K562 (cell line): ENCODE data around the gene AMPD3. TPM values are rescaled to one million over a fixed set of nuclear protein-coding genes. Genes with fewer than 3 reads are reported as not detected.
A peak's percentile ranks its signal among the peaks of the same experiment; 100 is the strongest.

Experiments
- ATAC-seq: fragments of 200-7000 bp; cut with Tn5 transposase; 3 replicates; pipeline ENCODE4 v1.9.1; 2020; ENCODE audit warnings: moderate library complexity
- BruUV-seq: library from RNA; stranded (reverse); fragments of 400-500 nt; replicated peaks from 2 replicates; lab custom pipeline; 2021; lab: Mats Ljungman, UMichigan
- CTCF ChIA-PET: fragments of 300-600 bp; formaldehyde crosslinking; extraction: SDS; loops from one replicate; lab custom pipeline; 2021; ENCODE audit warnings: low intra/inter-chr PET ratio; lab: Yijun Ruan, JAX
- POLR2A ChIA-PET: fragments of 300-600, 350-650 bp; sonication (Branson Sonifier 250); formaldehyde crosslinking; extraction: SDS; loops from one replicate; lab custom pipeline; 2021; ENCODE audit warnings: antibody characterized with exemption, inconsistent platforms; lab: Yijun Ruan, JAX
- DNase-seq, 4 experiments: peaks; one replicate each; pipeline versions ENCODE4 v3.0.0 to v3.0.0-alpha.2; 2011 to 2018; ENCODE audit warnings: low spot score in 3 of 4, mixed read lengths in 3 of 4; ENCODE audit errors: extremely low read depth in 1 of 4
- FAIRE-seq: peaks from 2 replicates; lab custom pipeline; 2011; peaks lifted over from hg19 to GRCh38; lab: Jason Lieb, UNC
- H2AFZ ChIP-seq: 2 replicates; pipeline ENCODE4 v1.6.0; 2011; ENCODE audit warnings: low read depth, low read length, control low read depth, inconsistent platforms
- H3K27ac ChIP-seq: fragments of 200-600 bp; 3 replicates; pipeline ENCODE4 v1.8.0; 2011; ENCODE audit warnings: low read depth, mild to moderate bottlenecking, control low read depth, inconsistent platforms, low read length, moderate library complexity, mixed read lengths; ENCODE audit errors: extremely low read depth
- H3K27me3 ChIP-seq, 2 experiments: fragments of 300-600 bp in 1 of 2; 2 replicates in 1 of 2; 3 replicates in 1 of 2; pipeline versions ENCODE4 v1.6.0 to v1.8.0; 2011; ENCODE audit warnings: inconsistent platforms in 2 of 2, low read length in 2 of 2, mild to moderate bottlenecking in 1 of 2, mixed read lengths in 1 of 2, moderate library complexity in 1 of 2; ENCODE audit not compliant: control insufficient read depth in 2 of 2, insufficient read depth in 2 of 2
- H3K36me3 ChIP-seq: fragments of 300-600 bp; 3 replicates; pipeline ENCODE4 v1.8.0; 2011; ENCODE audit warnings: mild to moderate bottlenecking, low read length, inconsistent platforms; ENCODE audit not compliant: control insufficient read depth, insufficient read depth
- H3K4me1 ChIP-seq, 2 experiments: fragments of 200-600 bp in 1 of 2; replicated peaks in 1 of 2; 2 replicates in 1 of 2; 3 replicates in 1 of 2; pipeline versions ENCODE4 v1.5.1 to v1.8.0; 2011; ENCODE audit warnings: inconsistent platforms in 2 of 2, low read length in 2 of 2, mild to moderate bottlenecking in 1 of 2, mixed read lengths in 1 of 2, moderate library complexity in 1 of 2; ENCODE audit not compliant: control insufficient read depth in 2 of 2, insufficient read depth in 2 of 2
- H3K4me2 ChIP-seq: 2 replicates; pipeline ENCODE4 v1.6.1; 2011; ENCODE audit warnings: low read length, control low read depth, inconsistent platforms, mixed read lengths; ENCODE audit not compliant: insufficient read depth
- H3K4me3 ChIP-seq: fragments of 200-600 bp; sonication (generic), shearing (Covaris generic); 2 replicates; pipeline ENCODE4 v1.5.1; 2016; ENCODE audit warnings: control low read depth, inconsistent platforms
- H3K79me2 ChIP-seq: fragments of 200-600 bp; 3 replicates; pipeline ENCODE4 v1.8.0; 2011; ENCODE audit warnings: low read length, inconsistent platforms; ENCODE audit not compliant: control insufficient read depth, insufficient read depth
- H3K9ac ChIP-seq, 2 experiments: 2 replicates each; pipeline versions ENCODE4 v1.6.0 to v1.6.1; 2011; ENCODE audit warnings: low read depth in 2 of 2, low read length in 2 of 2, control low read depth in 1 of 2, inconsistent platforms in 1 of 2, mild to moderate bottlenecking in 1 of 2, mixed read lengths in 1 of 2; ENCODE audit not compliant: insufficient read depth in 1 of 2
- H3K9me1 ChIP-seq: one replicate; pipeline ENCODE4 v1.6.0; 2011; ENCODE audit warnings: inconsistent platforms, mild to moderate bottlenecking, low read length, moderate library complexity; ENCODE audit not compliant: control insufficient read depth, insufficient read depth
- H3K9me3 ChIP-seq: replicated peaks from 2 replicates; pipeline ENCODE4 v1.5.1; 2011; ENCODE audit warnings: low read depth, low read length, inconsistent platforms; ENCODE audit not compliant: control insufficient read depth, insufficient read depth
- H4K20me1 ChIP-seq: replicated peaks from 2 replicates; pipeline ENCODE4 v1.6.1; 2011; ENCODE audit warnings: low read length, inconsistent platforms, mixed read lengths; ENCODE audit not compliant: control insufficient read depth, insufficient read depth
- ARID1B ChIP-seq: fragments of 450-650 bp; IDR thresholded peaks from 2 replicates; pipeline ENCODE4 v1.6.1; 2016; ENCODE audit warnings: antibody characterized with exemption, mild to moderate bottlenecking, inconsistent platforms
- CREB1 ChIP-seq, 2 experiments: sonication (generic) in 1 of 2; formaldehyde crosslinking in 1 of 2; IDR thresholded peaks; 2 replicates each; pipeline versions ENCODE4 v1.6.1 to v1.8.0; 2012 to 2022; ENCODE audit warnings: inconsistent platforms in 1 of 2, mild to moderate bottlenecking in 1 of 2, missing genetic modification reagents in 1 of 2, moderate library complexity in 1 of 2
- ESRRA ChIP-seq: fragments of 450-650 bp; IDR thresholded peaks from 2 replicates; pipeline ENCODE4 v1.6.1; 2014; ENCODE audit warnings: low read depth, mild to moderate bottlenecking, moderate library complexity, borderline replicate concordance
- HMBOX1 ChIP-seq: sonication (generic); IDR thresholded peaks from 2 replicates; pipeline ENCODE4 v1.6.1; 2016
- KDM1A ChIP-seq, 2 experiments: fragments of 450-650 bp; IDR thresholded peaks; 2 replicates each; pipeline ENCODE4 v1.6.1; 2016; ENCODE audit warnings: mild to moderate bottlenecking in 2 of 2
- MEIS2 ChIP-seq: fragments of 450-650 bp; IDR thresholded peaks from 2 replicates; pipeline ENCODE4 v1.6.1; 2014; ENCODE audit warnings: mild to moderate bottlenecking; ENCODE audit not compliant: partially characterized antibody
- NR4A1 ChIP-seq, 2 experiments: fragments of 250-450 bp in 1 of 2; fragments of 450-650 bp in 1 of 2; sonication (Bioruptor Pico) in 1 of 2; IDR thresholded peaks; 2 replicates each; pipeline versions ENCODE4 v1.4.0 to v1.6.1; 2016 to 2020; ENCODE audit warnings: mild to moderate bottlenecking in 2 of 2, missing compliant biosample characterization in 1 of 2, missing genetic modification characterization in 1 of 2, moderate library complexity in 1 of 2
- NUFIP1 ChIP-seq: fragments of 450-650 bp; IDR thresholded peaks from 2 replicates; pipeline ENCODE4 v1.6.1; 2018; ENCODE audit not compliant: partially characterized antibody
- RBM34 ChIP-seq: fragments of 200-400 bp; formaldehyde crosslinking; IDR thresholded peaks from 2 replicates; pipeline ENCODE4 v1.6.1; 2018; ENCODE audit warnings: low read length, borderline replicate concordance; ENCODE audit not compliant: insufficient read depth
- ZNF143 ChIP-seq: sonication (generic); formaldehyde crosslinking; IDR thresholded peaks from 2 replicates; pipeline ENCODE4 v1.9.0; 2022; ENCODE audit warnings: mild to moderate bottlenecking, missing genetic modification reagents
- ZNF655 ChIP-seq: fragments of 250-450 bp; sonication (Bioruptor Pico); IDR thresholded peaks from 2 replicates; pipeline ENCODE4 v1.5.0; 2021
- ZSCAN32 ChIP-seq: fragments of 450-650 bp; formaldehyde crosslinking; IDR thresholded peaks from 2 replicates; pipeline ENCODE4 v1.4.0; 2020; ENCODE audit warnings: mild to moderate bottlenecking, moderate library complexity
- in situ Hi-C: fragments of 300-500 bp; cut with MboI; formaldehyde crosslinking; loops from 4 replicates; pipeline ENCODE4 v1.15.0; 2018; ENCODE audit warnings: inconsistent platforms, mixed read lengths
- intact Hi-C: fragments of 100-400 bp; cut with micrococcal nuclease; formaldehyde crosslinking; loops from 2 replicates; pipeline ENCODE4 v1.14.2; 2022
- polyA plus RNA-seq, 8 experiments: library from polyadenylated mRNA; depleted of rRNA in 4 of 8; stranded (reverse) in 5 of 8; unstranded in 3 of 8; fragments of >200 nt; fragmentation: Nextera tagmentation in 2 of 8; fragmentation: Illumina TruSeq in 1 of 8; extraction: Ambion mirVana in 2 of 8; extraction: Trizol in 1 of 8; gene quantifications; 2 replicates each; pipeline versions ENCODE4 v1.2.1 to v1.2.3, GENCODE V29; 2011 to 2014; ENCODE audit warnings: inconsistent platforms in 1 of 8, missing spikeins in 1 of 8
- total RNA-seq, 7 experiments: library from RNA; depleted of rRNA in 6 of 7; stranded (reverse); fragments of >200 nt in 6 of 7; fragmentation: Illumina TruSeq in 2 of 7; extraction: Trizol in 2 of 7; gene quantifications; 2 replicates each; pipeline versions ENCODE4 v1.2.1 to v1.2.3, GENCODE V29; 2011 to 2021; ENCODE audit warnings: low replicate concordance in 1 of 7
- TF ChIP-seq, protein P1 (sequence below), 2 experiments: IDR thresholded peaks in 1 of 2; conservative IDR thresholded peaks in 1 of 2; 2 replicates each; pipeline ENCODE4 v1.6.1; 2016; ENCODE audit warnings: low read depth in 2 of 2, mild to moderate bottlenecking in 1 of 2, missing compliant biosample characterization in 1 of 2, missing genetic modification characterization in 1 of 2, moderate library complexity in 1 of 2

The AMPD3 gene
- total and polyA plus RNA-seq, 9 of the 15 experiments (the other 6 are each of a cell fraction or from before 2014, with no cell fraction given): 4.4 to 23.6 (median 11.2) TPM

DNA sequence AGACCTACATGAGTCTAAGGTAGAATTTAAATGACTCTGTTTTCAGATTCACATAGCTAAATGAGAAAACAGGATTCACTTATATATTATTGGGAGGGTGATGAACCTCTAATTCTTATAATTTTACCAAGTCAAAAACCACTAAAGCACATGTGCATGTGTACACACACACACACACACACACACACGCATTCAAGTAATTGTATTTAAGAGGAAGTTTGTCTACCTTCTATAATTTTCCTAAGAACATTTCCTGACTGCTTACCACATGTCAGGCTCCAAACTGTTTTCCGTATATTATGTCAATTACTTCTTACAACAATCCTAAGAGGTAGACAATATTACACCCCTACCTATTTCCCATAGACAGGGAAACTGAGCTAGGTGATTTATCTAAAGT, 79.3 kb downstream of the AMPD3 start (continued):
- TF ChIP-seq NUFIP1 (no peak), NR4A1 (CRISPR knock-in tag; IDR thresholded peaks at IDR 0.05) (no peak), NR4A1 (tag; IDR thresholded peaks at IDR 0.05) (no peak)

GRCh38 chr11:10537600-10537999, 82.5 kb downstream of the AMPD3 start:
- intact Hi-C loops (loop anchor here (5.0 kb wide), 1 partner anchor 80 kb away; the partner anchor contains the start of gene AMPD3), in situ Hi-C loops (no loop called here)
- FAIRE-seq (no peak), ATAC-seq (no peak), DNase-seq (peak in 1 of 4 experiments; percentile 30)
- Histone ChIP-seq H3K27ac (no peak overlapping the region), H3K4me3 (no peak overlapping the region), H3K36me3 (peaks cover 11% of the 10 kb centered on the region; the same call in 2 of the 3 replicates), H3K4me1 (peaks cover 11% of the 10 kb centered on the region in 2 experiments; a peak in 4 of 5 replicates), H3K9me3 (no peaks in the 10 kb centered on the region), H3K79me2 (peaks cover 15% of the 10 kb centered on the region), H2AFZ (no peak overlapping the region), H3K9me1 (no peaks in the 10 kb centered on the region), H3K9ac (no peak overlapping the region), H3K4me2 (no peak overlapping the region), H3K27me3 (no peaks in the 10 kb centered on the region), H4K20me1 (no peaks in the 10 kb centered on the region)
- CTCF ChIA-PET: no interaction called here
- BruUV-seq: no TSS peak
- POLR2A ChIA-PET: interaction anchor here (0.8 to 1.1 kb wide), 2 partner anchors 21 to 26 kb away, joined by 3 read pairs; no protein-coding TSS in a partner anchor
- no peak for TF ChIP-seq RBM34
- TF ChIP-seq, protein P1, sequence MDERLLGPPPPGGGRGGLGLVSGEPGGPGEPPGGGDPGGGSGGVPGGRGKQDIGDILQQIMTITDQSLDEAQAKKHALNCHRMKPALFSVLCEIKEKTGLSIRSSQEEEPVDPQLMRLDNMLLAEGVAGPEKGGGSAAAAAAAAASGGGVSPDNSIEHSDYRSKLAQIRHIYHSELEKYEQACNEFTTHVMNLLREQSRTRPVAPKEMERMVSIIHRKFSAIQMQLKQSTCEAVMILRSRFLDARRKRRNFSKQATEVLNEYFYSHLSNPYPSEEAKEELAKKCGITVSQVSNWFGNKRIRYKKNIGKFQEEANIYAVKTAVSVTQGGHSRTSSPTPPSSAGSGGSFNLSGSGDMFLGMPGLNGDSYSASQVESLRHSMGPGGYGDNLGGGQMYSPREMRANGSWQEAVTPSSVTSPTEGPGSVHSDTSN (CRISPR knock-in tag; IDR thresholded peaks at IDR 0.05; ENCODE audit: low read depth): no peak
- TF ChIP-seq, protein P1 (tag; conservative IDR thresholded peaks at IDR 0.05; ENCODE audit: low read depth): peak; percentile 25; the same call in 1 of the 2 replicates
- TF ChIP-seq MEIS2: peak; percentile 38
- TF ChIP-seq ZSCAN32: no peak
- no peak for TF ChIP-seq ZNF655 (CRISPR knock-in tag)
- TF ChIP-seq CREB1 (IDR thresholded peaks at IDR 0.05): no peak
- no peak for TF ChIP-seq CREB1 (CRISPR knock-in tag; IDR thresholded peaks at IDR 0.05)
- TF ChIP-seq ESRRA: no peak
- TF ChIP-seq ARID1B: 0 out of 2 replicates have a peak, but pooled peaks have one; percentile 9
- peak; percentile 70 for TF ChIP-seq HMBOX1
- no peak for TF ChIP-seq ZNF143
- TF ChIP-seq KDM1A (IDR thresholded peaks at IDR 0.05): peak; percentile 28 to 37; a peak in 1 of 4 replicates
